Measurements from ENCODE around the gene CMSS1.

The CMSS1 gene

DNA sequence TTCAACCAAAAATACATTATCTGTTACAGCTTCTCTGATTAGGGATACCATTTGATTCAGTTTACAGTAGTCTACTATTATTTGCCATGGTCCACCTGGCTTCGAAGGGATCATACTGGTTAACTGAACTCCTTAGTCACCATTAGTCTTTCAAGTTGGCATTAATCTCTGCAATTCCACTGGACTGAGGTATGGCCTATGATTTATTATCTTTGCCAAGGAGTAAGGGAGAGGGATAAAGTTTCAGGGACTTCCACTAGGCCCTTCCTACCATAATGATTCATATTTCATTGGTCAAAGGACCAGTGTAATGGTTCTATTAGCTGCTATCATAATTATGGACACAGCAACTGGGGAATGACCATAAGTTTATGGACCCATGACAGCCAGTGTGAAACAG is 7.3 kb upstream of the CMSS1 start:
- H3K27ac ChIP-seq, result no peak overlapping the region
- TF ChIP-seq ZFX (IDR thresholded peaks at IDR 0.05), result no peak
- TF ChIP-seq, protein P1, sequence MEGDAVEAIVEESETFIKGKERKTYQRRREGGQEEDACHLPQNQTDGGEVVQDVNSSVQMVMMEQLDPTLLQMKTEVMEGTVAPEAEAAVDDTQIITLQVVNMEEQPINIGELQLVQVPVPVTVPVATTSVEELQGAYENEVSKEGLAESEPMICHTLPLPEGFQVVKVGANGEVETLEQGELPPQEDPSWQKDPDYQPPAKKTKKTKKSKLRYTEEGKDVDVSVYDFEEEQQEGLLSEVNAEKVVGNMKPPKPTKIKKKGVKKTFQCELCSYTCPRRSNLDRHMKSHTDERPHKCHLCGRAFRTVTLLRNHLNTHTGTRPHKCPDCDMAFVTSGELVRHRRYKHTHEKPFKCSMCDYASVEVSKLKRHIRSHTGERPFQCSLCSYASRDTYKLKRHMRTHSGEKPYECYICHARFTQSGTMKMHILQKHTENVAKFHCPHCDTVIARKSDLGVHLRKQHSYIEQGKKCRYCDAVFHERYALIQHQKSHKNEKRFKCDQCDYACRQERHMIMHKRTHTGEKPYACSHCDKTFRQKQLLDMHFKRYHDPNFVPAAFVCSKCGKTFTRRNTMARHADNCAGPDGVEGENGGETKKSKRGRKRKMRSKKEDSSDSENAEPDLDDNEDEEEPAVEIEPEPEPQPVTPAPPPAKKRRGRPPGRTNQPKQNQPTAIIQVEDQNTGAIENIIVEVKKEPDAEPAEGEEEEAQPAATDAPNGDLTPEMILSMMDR (conservative IDR thresholded peaks at IDR 0.05), result no peak

DNA sequence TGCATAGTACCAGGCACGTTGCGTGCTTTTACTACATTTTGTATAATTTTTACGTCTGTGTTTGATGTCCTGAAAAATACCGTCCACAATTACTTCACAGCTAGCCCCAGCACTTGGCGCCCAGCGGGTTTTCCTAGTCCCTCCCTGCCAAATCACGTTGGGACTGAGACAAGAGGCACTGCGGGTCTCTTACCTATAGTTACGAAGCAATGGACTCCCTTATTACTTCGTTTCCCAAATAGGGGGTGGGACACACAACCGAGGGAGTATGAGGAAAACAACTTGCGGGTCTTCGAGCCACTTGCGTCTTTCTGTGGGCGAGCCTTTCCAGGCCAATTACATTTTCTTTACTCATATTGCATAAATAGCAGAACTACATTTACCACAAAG is 620 bp upstream of the CMSS1 start:
- H3K27ac ChIP-seq, result peak overlapping the region; percentile 78
- no peak for TF ChIP-seq ZFX (IDR thresholded peaks at IDR 0.05)
- TF ChIP-seq, protein P1 (conservative IDR thresholded peaks at IDR 0.05), result no peak

DNA sequence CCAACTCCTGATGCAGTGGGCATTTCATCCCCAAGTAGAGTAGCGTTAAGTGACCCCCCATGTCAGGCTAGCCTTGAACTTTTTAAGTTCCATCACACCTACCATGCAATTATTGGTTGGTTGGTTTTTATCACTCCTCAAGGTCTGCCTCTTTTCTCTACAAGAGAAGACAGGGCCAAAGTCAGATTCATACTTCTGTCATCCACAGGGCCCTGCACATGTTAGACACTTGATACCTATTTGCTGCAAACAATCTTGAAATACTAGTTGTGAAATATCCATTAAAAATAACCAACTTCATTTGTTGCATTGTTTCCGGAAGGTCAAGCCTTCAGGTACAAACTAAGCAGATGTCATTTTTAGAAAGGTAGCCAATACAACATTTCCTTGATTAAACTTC is 1.2 kb downstream of the CMSS1 start:
- no peak for TF ChIP-seq ZFX (IDR thresholded peaks at IDR 0.05)
- TF ChIP-seq, protein P1 (conservative IDR thresholded peaks at IDR 0.05), result no peak
- no peak overlapping the region for H3K27ac ChIP-seq

DNA sequence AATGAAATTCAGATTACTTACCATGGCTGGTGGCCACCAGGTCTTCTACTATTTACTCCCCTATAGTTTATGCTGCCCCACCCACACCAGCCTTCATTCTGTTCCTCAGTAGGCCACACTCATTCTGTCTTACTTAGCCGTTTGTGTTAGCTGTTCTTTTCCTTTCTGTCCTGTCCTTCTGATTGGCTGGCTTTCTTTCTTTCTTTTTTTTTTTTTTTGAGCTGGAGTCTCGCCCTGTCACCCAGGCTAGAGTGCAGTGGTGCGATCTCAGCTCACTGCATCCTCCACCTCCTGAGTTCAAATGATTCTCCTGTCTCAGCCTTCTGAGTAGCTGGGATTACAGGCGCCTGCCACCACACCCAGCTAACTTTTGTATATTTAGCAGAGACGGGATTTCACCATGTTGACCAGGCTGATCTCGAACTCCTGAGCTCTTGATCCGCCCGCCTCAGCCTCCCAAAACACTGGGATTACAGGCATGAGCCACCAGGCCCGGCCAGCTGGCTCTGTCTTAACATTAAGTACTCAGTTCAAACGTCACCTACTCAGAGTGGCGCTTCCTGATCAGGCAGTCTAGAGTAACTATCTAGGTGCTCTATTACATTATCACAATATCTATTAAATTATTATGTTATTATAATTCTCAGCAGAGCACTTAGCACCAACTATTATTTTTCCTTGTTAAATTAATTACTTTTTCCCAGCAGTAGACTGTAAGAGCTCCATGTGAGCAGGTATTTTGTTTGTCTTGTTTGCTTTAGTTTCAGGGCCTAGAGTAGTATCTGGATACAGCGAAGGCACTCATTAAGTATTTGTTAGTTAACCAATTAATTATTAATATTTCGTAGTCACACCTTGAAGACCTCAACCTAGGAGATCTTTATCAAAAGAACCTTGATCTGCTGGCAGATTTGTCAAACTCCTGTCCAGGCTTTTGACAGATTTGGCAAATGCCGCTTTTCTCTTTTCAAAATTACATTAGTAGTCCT is 6.4 kb downstream of the CMSS1 start:
- no peak overlapping the region for H3K27ac ChIP-seq
- TF ChIP-seq, protein P1 (conservative IDR thresholded peaks at IDR 0.05), result no peak
- no peak for TF ChIP-seq ZFX (IDR thresholded peaks at IDR 0.05)

DNA sequence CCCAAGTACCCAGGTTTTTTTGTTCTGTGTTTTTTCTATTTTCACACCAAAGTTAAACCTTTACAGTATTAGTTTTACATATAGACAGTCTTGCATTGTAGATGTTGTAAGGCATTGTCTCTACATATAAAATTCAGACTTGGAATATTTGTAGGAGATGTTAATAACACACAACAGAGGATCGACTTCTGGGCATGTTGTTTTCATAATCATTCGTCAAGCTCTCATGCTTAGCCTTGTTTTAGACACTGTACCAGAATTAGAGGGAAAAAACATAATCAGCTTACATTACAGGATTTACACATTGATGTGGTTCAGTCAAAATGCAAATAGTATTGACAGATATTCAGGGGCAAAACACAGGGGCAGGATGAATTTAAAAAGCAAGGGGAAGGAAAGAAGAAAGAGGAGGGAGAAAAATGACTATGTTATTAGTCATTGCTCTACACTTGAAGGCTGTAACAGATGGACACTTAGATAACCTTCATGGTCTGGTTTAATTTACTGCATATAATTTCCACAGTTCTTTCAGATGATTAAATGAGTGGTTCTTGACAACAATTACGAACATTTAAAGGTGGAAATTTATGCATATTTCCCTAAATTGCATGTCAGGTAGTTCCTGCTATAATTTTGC is 7.5 kb downstream of the CMSS1 start:
- no peak for TF ChIP-seq ZFX (IDR thresholded peaks at IDR 0.05)
- TF ChIP-seq, protein P1 (conservative IDR thresholded peaks at IDR 0.05), result no peak
- H3K27ac ChIP-seq, result no peak overlapping the region

DNA sequence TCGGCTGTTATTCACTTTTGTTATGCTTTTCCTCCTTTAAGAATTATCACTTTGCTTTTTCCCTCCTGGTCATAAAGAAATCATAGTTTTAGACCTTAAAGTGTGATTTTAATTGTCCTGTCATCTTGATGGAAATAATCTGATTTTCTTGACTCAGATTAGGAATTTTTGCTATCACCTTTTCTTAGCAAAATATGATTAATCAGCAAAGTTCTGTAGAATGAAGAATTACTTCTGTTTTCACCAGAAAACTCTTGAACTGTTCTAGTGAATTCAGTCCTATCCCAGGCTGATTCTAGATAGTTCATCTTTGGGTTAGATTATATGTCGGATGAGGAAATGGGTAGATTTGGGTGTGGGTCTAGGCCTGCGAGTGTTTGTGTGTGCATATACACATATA is 12.2 kb downstream of the CMSS1 start:
- TF ChIP-seq, protein P1 (conservative IDR thresholded peaks at IDR 0.05), result no peak
- H3K27ac ChIP-seq, result no peak overlapping the region

DNA sequence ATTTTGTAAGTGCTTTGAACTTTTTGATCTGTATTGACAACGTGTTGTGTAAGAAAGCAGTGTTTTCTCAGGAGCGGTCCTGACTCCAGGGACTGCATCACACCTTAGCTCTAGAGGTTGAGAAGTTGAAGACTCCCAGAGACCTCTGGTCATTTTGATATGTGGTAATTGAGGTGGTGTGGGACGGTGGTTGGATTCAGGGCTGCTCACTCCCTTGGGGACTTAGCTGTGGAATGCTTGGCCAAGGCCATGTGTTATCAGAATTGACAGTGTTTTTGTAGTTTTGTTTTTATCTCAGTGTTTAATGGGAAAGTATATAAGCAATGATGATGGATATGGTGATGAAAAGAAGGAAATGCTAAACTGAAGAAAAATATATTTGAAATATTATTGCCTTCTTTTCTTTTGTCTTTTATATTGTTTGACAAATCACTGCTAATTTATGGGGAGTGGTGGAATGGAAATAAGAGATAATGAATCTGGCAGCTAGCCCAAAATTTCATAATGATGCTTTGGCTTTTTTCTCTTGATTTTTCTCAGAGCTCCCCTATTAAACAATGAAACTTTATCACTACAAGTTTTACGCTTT is 16.0 kb downstream of the CMSS1 start:
- TF ChIP-seq, protein P1 (conservative IDR thresholded peaks at IDR 0.05), result no peak
- no peak for TF ChIP-seq ZFX (IDR thresholded peaks at IDR 0.05)

More for the DNA sequence above, 16.0 kb downstream of the CMSS1 start:
- H3K27ac ChIP-seq, result no peak overlapping the region

All from C4-2B (cell line).